ENCODE measurements around the gene PTP4A1. TPM values are rescaled to one million over a fixed set of nuclear protein-coding genes. Genes with fewer than 3 reads are reported as not detected.
A peak's percentile ranks its signal among the peaks of the same experiment; 100 is the strongest.

The PTP4A1 gene
- total RNA-seq, 1 donor from 2014 or later = 31.3 TPM

- H3K27ac ChIP-seq = no peak overlapping the region
- Mint-ChIP-seq H3K4me3 (no peak overlapping the region), H3K4me1 (no peaks in the 10 kb centered on the region), H3K27me3 (ENCODE audit: insufficient read depth, low read depth) (no peaks in the 10 kb centered on the region), H3K9me3 (peaks cover 2% of the 10 kb centered on the region), H3K36me3 (no peaks in the 10 kb centered on the region), H3K27ac (no peak overlapping the region)
- H4K20me1 ChIP-seq (ENCODE audit: low read depth) = no peaks in the 10 kb centered on the region
- H3K4me3 ChIP-seq = no peak overlapping the region
- DNase-seq (ENCODE audit: low spot score) = no peak
- no peaks in the 10 kb centered on the region for H3K36me3 ChIP-seq
- no peaks in the 10 kb centered on the region for H3K79me2 ChIP-seq (ENCODE audit: low read depth)
- H3F3A ChIP-seq (ENCODE audit: low read depth) = no peaks in the 10 kb centered on the region
- no peak overlapping the region for H3K4me2 ChIP-seq
- H2AFZ ChIP-seq (replicated peaks) = peak overlapping the region; percentile 19
- H3K9me3 ChIP-seq (ENCODE audit: low read depth) = no peaks in the 10 kb centered on the region
- H3K27me3 ChIP-seq = no peaks in the 10 kb centered on the region
- H3K9ac ChIP-seq = no peak overlapping the region
- TF ChIP-seq EZH2phosphoT487 (IDR thresholded peaks at IDR 0.05) = no peak
- TF ChIP-seq EZH2 (IDR thresholded peaks at IDR 0.05) = no peak
- H3K4me1 ChIP-seq = peaks cover 3% of the 10 kb centered on the region
Observed at GRCh38 chr6:63529498-63529897, 42.8 kb upstream of the PTP4A1 start.

GRCh38 chr6:63530182-63530581, 42.1 kb upstream of the PTP4A1 start:
- TF ChIP-seq EZH2 (IDR thresholded peaks at IDR 0.05) (no peak), EZH2phosphoT487 (IDR thresholded peaks at IDR 0.05) (no peak), CTCF (IDR thresholded peaks at IDR 0.05) (no peak)
- H2AFZ ChIP-seq (replicated peaks) = no peak overlapping the region
- no peak overlapping the region for H3K27ac Mint-ChIP-seq
- no peak for DNase-seq (ENCODE audit: low spot score)
- peaks cover under 1% of the 10 kb centered on the region for H3K9me3 Mint-ChIP-seq
- H3K27me3 Mint-ChIP-seq (ENCODE audit: insufficient read depth, low read depth) = no peaks in the 10 kb centered on the region
- no peak overlapping the region for H3K4me3 Mint-ChIP-seq
- no peaks in the 10 kb centered on the region for H3K36me3 ChIP-seq
- no peak overlapping the region for H3K4me3 ChIP-seq
- H3F3A ChIP-seq (ENCODE audit: low read depth) = no peaks in the 10 kb centered on the region
- no peaks in the 10 kb centered on the region for H3K36me3 Mint-ChIP-seq
- H3K27ac ChIP-seq = no peak overlapping the region
- peaks cover 3% of the 10 kb centered on the region for H3K4me1 ChIP-seq
- H3K4me2 ChIP-seq = no peak overlapping the region
- H3K27me3 ChIP-seq = no peaks in the 10 kb centered on the region
- H3K9ac ChIP-seq = no peak overlapping the region
- no peaks in the 10 kb centered on the region for H3K9me3 ChIP-seq (ENCODE audit: low read depth)
- H4K20me1 ChIP-seq (ENCODE audit: low read depth) = no peaks in the 10 kb centered on the region
- H3K4me1 Mint-ChIP-seq = no peaks in the 10 kb centered on the region
- H3K79me2 ChIP-seq (ENCODE audit: low read depth) = no peaks in the 10 kb centered on the region

- H2AFZ ChIP-seq (replicated peaks) = no peak overlapping the region
- Mint-ChIP-seq H3K27ac (no peak overlapping the region), H3K4me3 (no peak overlapping the region), H3K36me3 (no peaks in the 10 kb centered on the region), H3K9me3 (no peaks in the 10 kb centered on the region), H3K4me1 (no peaks in the 10 kb centered on the region), H3K27me3 (ENCODE audit: insufficient read depth, low read depth) (no peaks in the 10 kb centered on the region)
- no peak overlapping the region for H3K4me3 ChIP-seq
- no peak for TF ChIP-seq EZH2 (IDR thresholded peaks at IDR 0.05)
- TF ChIP-seq CTCF (IDR thresholded peaks at IDR 0.05) = no peak
- no peak for TF ChIP-seq EZH2phosphoT487 (IDR thresholded peaks at IDR 0.05)
- no peaks in the 10 kb centered on the region for H3F3A ChIP-seq (ENCODE audit: low read depth)
- no peak overlapping the region for H3K27ac ChIP-seq
- H3K4me1 ChIP-seq = peaks cover 3% of the 10 kb centered on the region
- no peaks in the 10 kb centered on the region for H4K20me1 ChIP-seq (ENCODE audit: low read depth)
- no peak overlapping the region for H3K9ac ChIP-seq
- H3K36me3 ChIP-seq = no peaks in the 10 kb centered on the region
- H3K4me2 ChIP-seq = no peak overlapping the region
- no peak for DNase-seq (ENCODE audit: low spot score)
- H3K9me3 ChIP-seq (ENCODE audit: low read depth) = no peaks in the 10 kb centered on the region
- no peaks in the 10 kb centered on the region for H3K27me3 ChIP-seq
- no peaks in the 10 kb centered on the region for H3K79me2 ChIP-seq (ENCODE audit: low read depth)
Observed at GRCh38 chr6:63530991-63531390, 41.3 kb upstream of the PTP4A1 start.

- Mint-ChIP-seq H3K27me3 (ENCODE audit: insufficient read depth, low read depth) (no peaks in the 10 kb centered on the region), H3K27ac (no peak overlapping the region), H3K4me3 (no peak overlapping the region), H3K4me1 (no peaks in the 10 kb centered on the region), H3K9me3 (no peaks in the 10 kb centered on the region), H3K36me3 (no peaks in the 10 kb centered on the region)
- H3F3A ChIP-seq (ENCODE audit: low read depth) = no peaks in the 10 kb centered on the region
- H3K9me3 ChIP-seq (ENCODE audit: low read depth) = no peaks in the 10 kb centered on the region
- H3K4me3 ChIP-seq = no peak overlapping the region
- no peak overlapping the region for H2AFZ ChIP-seq (replicated peaks)
- no peak overlapping the region for H3K27ac ChIP-seq
- H3K79me2 ChIP-seq (ENCODE audit: low read depth) = no peaks in the 10 kb centered on the region
- no peak for DNase-seq (ENCODE audit: low spot score)
- no peak overlapping the region for H3K9ac ChIP-seq
- H3K4me1 ChIP-seq = peaks cover 3% of the 10 kb centered on the region
- H3K27me3 ChIP-seq = no peaks in the 10 kb centered on the region
- TF ChIP-seq CTCF (IDR thresholded peaks at IDR 0.05) (no peak), EZH2 (IDR thresholded peaks at IDR 0.05) (no peak), EZH2phosphoT487 (IDR thresholded peaks at IDR 0.05) (no peak)
- H3K36me3 ChIP-seq = no peaks in the 10 kb centered on the region
- H4K20me1 ChIP-seq (ENCODE audit: low read depth) = no peaks in the 10 kb centered on the region
- H3K4me2 ChIP-seq = no peak overlapping the region
Observed at GRCh38 chr6:63533026-63533425, 39.3 kb upstream of the PTP4A1 start.
